ENCODE measurements around the gene ANKH.

The ANKH gene

DNA sequence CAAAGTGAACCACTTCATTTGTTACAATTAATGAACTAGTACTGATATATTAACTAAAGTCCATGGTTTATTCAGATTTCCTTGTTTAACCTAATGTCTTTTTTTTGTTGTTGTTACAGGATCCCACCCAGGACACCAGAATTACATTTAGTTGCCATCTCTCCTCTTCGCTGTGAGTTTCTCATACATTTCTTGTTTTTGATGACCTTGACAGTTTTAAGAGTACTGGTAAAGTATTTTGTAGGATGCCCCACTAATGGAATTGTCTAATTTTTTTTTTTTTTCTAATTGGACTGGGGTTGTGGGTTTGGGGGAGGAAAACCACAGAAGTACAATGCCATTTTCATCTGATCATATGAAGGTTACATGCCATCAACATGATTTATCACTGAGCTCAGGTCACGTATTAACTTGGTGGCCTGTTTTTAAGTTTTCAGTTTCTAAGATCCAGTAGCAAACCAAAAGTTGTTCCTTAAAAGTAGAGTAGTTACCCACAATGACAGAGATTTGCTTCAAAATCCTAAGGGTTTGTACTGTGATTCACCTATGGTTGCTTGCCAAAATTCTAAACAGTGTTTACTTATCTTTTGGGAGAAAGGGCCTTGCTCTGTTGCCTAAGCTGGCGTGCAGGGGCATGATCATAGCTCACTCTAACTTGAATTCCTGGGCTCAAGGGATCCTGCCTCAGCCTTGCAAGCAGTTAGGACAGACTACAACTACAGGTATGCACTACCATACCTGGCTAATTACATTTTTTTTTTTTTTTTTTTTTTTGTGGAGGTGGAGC is 211.6 kb downstream of the ANKH start:
- DNase-seq = no peak

- no peak for DNase-seq
These were observed 214.7 kb downstream of the ANKH start for GRCh38 chr5:14656898-14657297.

GRCh38 chr5:14655146-14655741 is 216.3 kb downstream of the ANKH start:
- DNase-seq = peak; percentile 48

Measured in NCI-H69 (cell line).